Measurements from ENCODE around the gene CPNE2.

DNA sequence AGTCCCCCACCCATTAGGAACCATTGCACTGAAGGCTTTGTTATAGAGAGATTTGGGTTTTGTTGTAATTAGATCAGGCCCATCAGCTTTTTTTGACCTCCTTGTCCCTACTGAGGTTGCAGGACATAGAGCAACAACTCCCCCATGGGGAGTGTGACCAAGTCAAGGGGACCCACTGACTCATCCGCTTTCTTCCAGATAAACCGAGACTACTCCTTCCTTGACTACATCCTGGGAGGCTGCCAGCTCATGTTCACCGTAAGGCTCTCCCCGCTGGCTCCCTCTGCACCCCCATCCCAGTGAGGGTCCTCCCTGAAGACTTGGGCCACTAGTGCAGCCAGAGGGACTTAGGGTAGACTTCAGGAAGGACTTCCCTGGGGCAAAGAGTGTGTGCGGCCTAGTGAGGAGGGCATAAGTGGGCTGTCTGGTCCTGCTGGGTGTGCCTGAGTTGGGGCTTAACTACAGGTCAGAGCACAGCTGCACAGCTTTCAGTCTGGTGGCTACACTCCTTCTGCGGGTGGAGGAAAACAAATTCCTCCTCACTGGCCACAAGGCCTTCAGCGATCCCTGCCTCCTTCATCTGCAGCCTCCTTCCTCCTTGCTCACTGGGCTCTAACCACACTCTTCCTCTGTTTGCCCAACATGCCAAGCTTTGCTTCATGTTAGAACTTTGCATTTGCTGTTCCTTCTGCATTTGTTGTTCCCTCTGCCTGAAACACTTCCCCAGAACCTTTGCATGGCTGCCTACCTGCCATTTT lies 31.0 kb downstream of the CPNE2 start:
- TF ChIP-seq, protein P1, sequence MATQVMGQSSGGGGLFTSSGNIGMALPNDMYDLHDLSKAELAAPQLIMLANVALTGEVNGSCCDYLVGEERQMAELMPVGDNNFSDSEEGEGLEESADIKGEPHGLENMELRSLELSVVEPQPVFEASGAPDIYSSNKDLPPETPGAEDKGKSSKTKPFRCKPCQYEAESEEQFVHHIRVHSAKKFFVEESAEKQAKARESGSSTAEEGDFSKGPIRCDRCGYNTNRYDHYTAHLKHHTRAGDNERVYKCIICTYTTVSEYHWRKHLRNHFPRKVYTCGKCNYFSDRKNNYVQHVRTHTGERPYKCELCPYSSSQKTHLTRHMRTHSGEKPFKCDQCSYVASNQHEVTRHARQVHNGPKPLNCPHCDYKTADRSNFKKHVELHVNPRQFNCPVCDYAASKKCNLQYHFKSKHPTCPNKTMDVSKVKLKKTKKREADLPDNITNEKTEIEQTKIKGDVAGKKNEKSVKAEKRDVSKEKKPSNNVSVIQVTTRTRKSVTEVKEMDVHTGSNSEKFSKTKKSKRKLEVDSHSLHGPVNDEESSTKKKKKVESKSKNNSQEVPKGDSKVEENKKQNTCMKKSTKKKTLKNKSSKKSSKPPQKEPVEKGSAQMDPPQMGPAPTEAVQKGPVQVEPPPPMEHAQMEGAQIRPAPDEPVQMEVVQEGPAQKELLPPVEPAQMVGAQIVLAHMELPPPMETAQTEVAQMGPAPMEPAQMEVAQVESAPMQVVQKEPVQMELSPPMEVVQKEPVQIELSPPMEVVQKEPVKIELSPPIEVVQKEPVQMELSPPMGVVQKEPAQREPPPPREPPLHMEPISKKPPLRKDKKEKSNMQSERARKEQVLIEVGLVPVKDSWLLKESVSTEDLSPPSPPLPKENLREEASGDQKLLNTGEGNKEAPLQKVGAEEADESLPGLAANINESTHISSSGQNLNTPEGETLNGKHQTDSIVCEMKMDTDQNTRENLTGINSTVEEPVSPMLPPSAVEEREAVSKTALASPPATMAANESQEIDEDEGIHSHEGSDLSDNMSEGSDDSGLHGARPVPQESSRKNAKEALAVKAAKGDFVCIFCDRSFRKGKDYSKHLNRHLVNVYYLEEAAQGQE (IDR thresholded peaks at IDR 0.05; ENCODE audit: low read depth, low read length), result no peak
- no peak for TF ChIP-seq STAT1 (conservative IDR thresholded peaks at IDR 0.05)
- TF ChIP-seq YY1 (IDR thresholded peaks at IDR 0.05; ENCODE audit: low read depth, low read length), result no peak
- TF ChIP-seq SIN3A (IDR thresholded peaks at IDR 0.05; ENCODE audit: low read depth, low read length), result no peak
- no peak for TF ChIP-seq ZZZ3 (IDR thresholded peaks at IDR 0.05; ENCODE audit: control insufficient read depth, insufficient read length, low read depth)
- no peak for TF ChIP-seq EZH2 (IDR thresholded peaks at IDR 0.05; ENCODE audit: borderline replicate concordance, control insufficient read depth, low read depth, low read length)
- TF ChIP-seq NR2F1 (conservative IDR thresholded peaks at IDR 0.05), result no peak
- TF ChIP-seq POLR2AphosphoS5 (IDR thresholded peaks at IDR 0.05; ENCODE audit: low read length), result no peak
- TF ChIP-seq POLR2A (IDR thresholded peaks at IDR 0.05; ENCODE audit: low read depth, low read length), result no peak
- no peak for TF ChIP-seq KDM1A (IDR thresholded peaks at IDR 0.05; ENCODE audit: borderline replicate concordance)
- no peak for TF ChIP-seq EP300 (IDR thresholded peaks at IDR 0.05; ENCODE audit: borderline replicate concordance in 1 of 2, control insufficient read depth in 1 of 2, low read depth in 2 of 2, low read length in 2 of 2)
